SHP77 (cell line): Measurements from ENCODE around the gene FZR1.
A peak's percentile ranks its signal among the peaks of the same experiment; 100 is the strongest.

Experiments used
- DNase-seq, 2 experiments: peaks; one replicate each; lab custom pipeline; 2025; lab: John Stamatoyannopoulos, UW

FZR1 gene

GRCh38 chr19:3531716-3532115 lies 25.6 kb downstream of the FZR1 start:
- no peak for DNase-seq

- no peak for DNase-seq
Measured at GRCh38 chr19:3532154-3532786, 26.2 kb downstream of the FZR1 start.

- DNase-seq, result no peak
Measured at GRCh38 chr19:3533033-3533432, 26.9 kb downstream of the FZR1 start.

GRCh38 chr19:3533563-3534216 lies 27.6 kb downstream of the FZR1 start:
- no peak for DNase-seq

GRCh38 chr19:3534375-3535234 lies 28.5 kb downstream of the FZR1 start:
- DNase-seq, result no peak

GRCh38 chr19:3535235-3535535 lies 29.1 kb downstream of the FZR1 start:
- no peak for DNase-seq

GRCh38 chr19:3535563-3535965 lies 29.5 kb downstream of the FZR1 start:
- no peak for DNase-seq

GRCh38 chr19:3535981-3536380 lies 29.9 kb downstream of the FZR1 start:
- no peak for DNase-seq

- no peak for DNase-seq
Measured at GRCh38 chr19:3536429-3537100, 30.5 kb downstream of the FZR1 start.

GRCh38 chr19:3537101-3537437 lies 31.0 kb downstream of the FZR1 start:
- DNase-seq, result no peak

GRCh38 chr19:3537438-3538240 lies 31.5 kb downstream of the FZR1 start:
- DNase-seq, result no peak

- DNase-seq, result no peak
Measured at GRCh38 chr19:3538258-3538929, 32.3 kb downstream of the FZR1 start.

- DNase-seq, result no peak
Measured at GRCh38 chr19:3538965-3539755, 33.0 kb downstream of the FZR1 start, which contains the start of gene TEKTIP1. TSS of gene TEKTIP1 (plus strand) at chr19:3539174. CDS start at chr19:3539178, 4 bp downstream.

- DNase-seq, result no peak
Measured at GRCh38 chr19:3539756-3540118, 33.6 kb downstream of the FZR1 start.

- no peak for DNase-seq
Measured at GRCh38 chr19:3543150-3544057, 37.3 kb downstream of the FZR1 start.

- no peak for DNase-seq
Measured at GRCh38 chr19:3544058-3544376, 37.9 kb downstream of the FZR1 start.

- DNase-seq, result peak; percentile 12 to 20
Measured at GRCh38 chr19:3544742-3545668, 38.9 kb downstream of the FZR1 start.

- DNase-seq, result no peak
Measured at GRCh38 chr19:3545669-3546034, 39.5 kb downstream of the FZR1 start.

GRCh38 chr19:3546119-3546518 lies 40.0 kb downstream of the FZR1 start:
- no peak for DNase-seq
